HEK293 (cell line): ENCODE data around the gene DNAJC4.

Experiments
- CTCF ChIA-PET: fragments of 350-600 bp; formaldehyde crosslinking; extraction: SDS; loops from one replicate; lab custom pipeline; 2021; ENCODE audit warnings: antibody characterized with exemption; lab: Yijun Ruan, JAX
- POLR2A ChIA-PET: fragments of 300-600 bp; formaldehyde crosslinking; extraction: SDS; loops from one replicate; lab custom pipeline; 2020; ENCODE audit warnings: antibody characterized with exemption, inconsistent platforms; lab: Yijun Ruan, JAX
- H3K27ac ChIP-seq: fragments of 200-500 bp; sonication (Bioruptor generic); 2 replicates; pipeline ENCODE4 v1.5.1; 2014; ENCODE audit warnings: low read depth, low read length, control low read depth, inconsistent platforms; ENCODE audit errors: extremely low read depth
- H3K36me3 ChIP-seq, 2 experiments: fragments of 200-500 bp in 1 of 2; sonication (Bioruptor generic) in 1 of 2; 1 replicate in 1 of 2; 2 replicates in 1 of 2; pipeline ENCODE4 v1.5.1; 2014 to 2017; ENCODE audit warnings: inconsistent platforms in 2 of 2, low read length in 2 of 2; ENCODE audit not compliant: control insufficient read depth in 2 of 2, insufficient read depth in 1 of 2
- H3K4me1 ChIP-seq: fragments of 200-500 bp; sonication (Bioruptor generic); 2 replicates; pipeline ENCODE4 v1.5.1; 2014; ENCODE audit warnings: mild to moderate bottlenecking, low read length, inconsistent platforms; ENCODE audit not compliant: control insufficient read depth, insufficient read depth
- H3K4me3 ChIP-seq: 2 replicates; pipeline ENCODE4 v1.5.1; 2011; ENCODE audit warnings: low read depth, mild to moderate bottlenecking, control low read depth, low read length, moderate library complexity
- H3K9me3 ChIP-seq: fragments of 200-500 bp; sonication (Bioruptor generic); 2 replicates; pipeline ENCODE4 v1.5.1; 2014; ENCODE audit warnings: low read depth, low read length, inconsistent platforms; ENCODE audit not compliant: control insufficient read depth, insufficient read depth
- KLF1 ChIP-seq: fragments of 450-650 bp; formaldehyde crosslinking; IDR thresholded peaks from 2 replicates; pipeline ENCODE4 v1.5.1; 2016; ENCODE audit warnings: missing biosample characterization, missing genetic modification characterization
- KLF10 ChIP-seq: fragments of 450-650 bp; IDR thresholded peaks from 2 replicates; pipeline ENCODE4 v1.5.1; 2018; ENCODE audit warnings: missing biosample characterization, mild to moderate bottlenecking, missing genetic modification characterization
- MZF1 ChIP-seq: fragments of 450-650 bp; formaldehyde crosslinking; IDR thresholded peaks from 2 replicates; pipeline ENCODE4 v1.5.1; 2017; ENCODE audit warnings: missing biosample characterization, missing genetic modification characterization, borderline replicate concordance
- OSR2 ChIP-seq: fragments of 450-650 bp; formaldehyde crosslinking; IDR thresholded peaks from 2 replicates; pipeline ENCODE4 v1.5.1; 2016; ENCODE audit warnings: missing biosample characterization, missing genetic modification characterization
- SP7 ChIP-seq: fragments of 450-650 bp; formaldehyde crosslinking; IDR thresholded peaks from 2 replicates; pipeline ENCODE4 v1.5.1; 2016; ENCODE audit warnings: missing biosample characterization, missing genetic modification characterization
- TSHZ1 ChIP-seq: fragments of 450-650 bp; formaldehyde crosslinking; IDR thresholded peaks from 2 replicates; pipeline ENCODE4 v1.5.1; 2016; ENCODE audit warnings: missing biosample characterization, missing genetic modification characterization, borderline replicate concordance
- WT1 ChIP-seq: fragments of 450-650 bp; formaldehyde crosslinking; IDR thresholded peaks from 2 replicates; pipeline ENCODE4 v1.5.1; 2016; ENCODE audit warnings: missing biosample characterization, missing genetic modification characterization
- ZBTB20 ChIP-seq: fragments of 450-650 bp; formaldehyde crosslinking; IDR thresholded peaks from 2 replicates; pipeline ENCODE4 v1.5.1; 2016; ENCODE audit warnings: missing biosample characterization, missing genetic modification characterization
- ZBTB21 ChIP-seq: fragments of 450-650 bp; formaldehyde crosslinking; IDR thresholded peaks from 2 replicates; pipeline ENCODE4 v1.5.1; 2017; ENCODE audit warnings: missing biosample characterization, missing genetic modification characterization
- ZBTB26 ChIP-seq: fragments of 450-650 bp; formaldehyde crosslinking; optimal IDR thresholded peaks from 2 replicates; pipeline ENCODE3; 2016; ENCODE audit warnings: missing biosample characterization, mild to moderate bottlenecking, missing genetic modification characterization
- ZBTB6 ChIP-seq: fragments of 450-650 bp; formaldehyde crosslinking; IDR thresholded peaks from 2 replicates; pipeline ENCODE4 v1.5.1; 2017; ENCODE audit warnings: missing biosample characterization, missing genetic modification characterization
- ZNF19 ChIP-seq: fragments of 450-650 bp; formaldehyde crosslinking; IDR thresholded peaks from 2 replicates; pipeline ENCODE4; 2016; ENCODE audit warnings: missing biosample characterization, missing genetic modification characterization, low read depth
- ZNF302 ChIP-seq: fragments of 450-650 bp; formaldehyde crosslinking; IDR thresholded peaks from 2 replicates; pipeline ENCODE4 v1.5.1; 2016; ENCODE audit warnings: missing biosample characterization, missing genetic modification characterization, low read depth
- ZNF335 ChIP-seq: fragments of 450-650 bp; formaldehyde crosslinking; conservative IDR thresholded peaks from 2 replicates; pipeline ENCODE4 v1.5.1; 2016; ENCODE audit warnings: missing biosample characterization, missing genetic modification characterization
- ZNF366 ChIP-seq: fragments of 450-650 bp; formaldehyde crosslinking; conservative IDR thresholded peaks from 2 replicates; pipeline ENCODE4 v1.5.1; 2016; ENCODE audit warnings: missing biosample characterization, missing genetic modification characterization
- ZNF394 ChIP-seq: fragments of 450-650 bp; formaldehyde crosslinking; IDR thresholded peaks from 2 replicates; pipeline ENCODE4 v1.5.1; 2016; ENCODE audit warnings: missing biosample characterization, missing genetic modification characterization, mild to moderate bottlenecking, moderate library complexity, borderline replicate concordance
- ZNF404 ChIP-seq: fragments of 450-650 bp; formaldehyde crosslinking; IDR thresholded peaks from 2 replicates; pipeline ENCODE4 v1.5.1; 2017; ENCODE audit warnings: missing biosample characterization, missing genetic modification characterization
- ZNF473 ChIP-seq: fragments of 450-650 bp; formaldehyde crosslinking; IDR thresholded peaks from 2 replicates; pipeline ENCODE4 v1.5.1; 2017; ENCODE audit warnings: missing biosample characterization, missing genetic modification characterization
- ZNF530 ChIP-seq: fragments of 450-650 bp; formaldehyde crosslinking; IDR thresholded peaks from 2 replicates; pipeline ENCODE4 v1.5.1; 2016; ENCODE audit warnings: low read depth, missing biosample characterization, missing genetic modification characterization
- ZNF837 ChIP-seq: fragments of 450-650 bp; formaldehyde crosslinking; IDR thresholded peaks from 2 replicates; pipeline ENCODE4 v1.5.1; 2016; ENCODE audit warnings: missing biosample characterization, missing genetic modification characterization
- TF ChIP-seq, protein P1 (sequence below): fragments of 450-650 bp; formaldehyde crosslinking; IDR thresholded peaks from 2 replicates; pipeline ENCODE4 v1.5.1; 2017; ENCODE audit warnings: missing biosample characterization, missing genetic modification characterization
- TF ChIP-seq, protein P2 (sequence below): fragments of 450-650 bp; formaldehyde crosslinking; IDR thresholded peaks from 2 replicates; pipeline ENCODE4 v1.5.1; 2016; ENCODE audit warnings: missing biosample characterization, missing genetic modification characterization

Gene DNAJC4

DNA sequence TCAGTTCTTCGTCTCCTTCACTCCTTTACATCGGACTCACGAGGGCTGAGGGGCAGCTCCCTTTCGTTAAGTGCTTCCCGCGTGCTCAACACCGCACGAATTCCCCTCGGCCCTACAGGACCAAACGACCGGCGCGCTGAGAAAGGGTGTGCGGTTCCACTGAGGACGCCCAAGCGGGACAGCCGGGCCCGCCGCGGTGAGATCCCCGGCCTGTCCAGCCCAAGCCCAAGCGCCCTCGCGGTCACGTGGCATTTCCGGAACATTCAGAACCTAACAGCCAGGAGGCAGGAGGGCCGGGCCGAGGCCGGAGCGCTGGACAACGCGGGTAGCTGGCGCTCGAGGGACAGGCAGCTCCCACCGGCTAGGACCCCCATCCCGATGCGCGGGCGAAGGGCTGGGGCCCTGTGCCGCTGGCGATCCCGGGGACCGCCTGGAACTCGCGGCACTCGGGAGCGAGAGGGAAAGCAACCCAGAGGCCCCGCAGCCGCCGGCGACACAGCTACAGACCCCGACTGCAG, 45.1 kb upstream of the DNAJC4 start (continued):
- TF ChIP-seq ZBTB20 = peak; percentile 72; the same call in 1 of the 2 replicates
- peak; percentile 63 for TF ChIP-seq WT1 (tag by site-specific recombination)
- no peak for TF ChIP-seq ZNF19 (tag by site-specific recombination)
- TF ChIP-seq ZNF302 (tag by site-specific recombination) = no peak
- TF ChIP-seq, protein P1, sequence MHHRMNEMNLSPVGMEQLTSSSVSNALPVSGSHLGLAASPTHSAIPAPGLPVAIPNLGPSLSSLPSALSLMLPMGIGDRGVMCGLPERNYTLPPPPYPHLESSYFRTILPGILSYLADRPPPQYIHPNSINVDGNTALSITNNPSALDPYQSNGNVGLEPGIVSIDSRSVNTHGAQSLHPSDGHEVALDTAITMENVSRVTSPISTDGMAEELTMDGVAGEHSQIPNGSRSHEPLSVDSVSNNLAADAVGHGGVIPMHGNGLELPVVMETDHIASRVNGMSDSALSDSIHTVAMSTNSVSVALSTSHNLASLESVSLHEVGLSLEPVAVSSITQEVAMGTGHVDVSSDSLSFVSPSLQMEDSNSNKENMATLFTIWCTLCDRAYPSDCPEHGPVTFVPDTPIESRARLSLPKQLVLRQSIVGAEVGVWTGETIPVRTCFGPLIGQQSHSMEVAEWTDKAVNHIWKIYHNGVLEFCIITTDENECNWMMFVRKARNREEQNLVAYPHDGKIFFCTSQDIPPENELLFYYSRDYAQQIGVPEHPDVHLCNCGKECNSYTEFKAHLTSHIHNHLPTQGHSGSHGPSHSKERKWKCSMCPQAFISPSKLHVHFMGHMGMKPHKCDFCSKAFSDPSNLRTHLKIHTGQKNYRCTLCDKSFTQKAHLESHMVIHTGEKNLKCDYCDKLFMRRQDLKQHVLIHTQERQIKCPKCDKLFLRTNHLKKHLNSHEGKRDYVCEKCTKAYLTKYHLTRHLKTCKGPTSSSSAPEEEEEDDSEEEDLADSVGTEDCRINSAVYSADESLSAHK (tag by site-specific recombination) = 0 out of 2 replicates have a peak, but pooled peaks have one; percentile 21
- TF ChIP-seq ZNF335 (tag by site-specific recombination) = peak; percentile 92
- peak; percentile 65 for TF ChIP-seq ZBTB26 (tag by site-specific recombination)
- TF ChIP-seq, protein P2, sequence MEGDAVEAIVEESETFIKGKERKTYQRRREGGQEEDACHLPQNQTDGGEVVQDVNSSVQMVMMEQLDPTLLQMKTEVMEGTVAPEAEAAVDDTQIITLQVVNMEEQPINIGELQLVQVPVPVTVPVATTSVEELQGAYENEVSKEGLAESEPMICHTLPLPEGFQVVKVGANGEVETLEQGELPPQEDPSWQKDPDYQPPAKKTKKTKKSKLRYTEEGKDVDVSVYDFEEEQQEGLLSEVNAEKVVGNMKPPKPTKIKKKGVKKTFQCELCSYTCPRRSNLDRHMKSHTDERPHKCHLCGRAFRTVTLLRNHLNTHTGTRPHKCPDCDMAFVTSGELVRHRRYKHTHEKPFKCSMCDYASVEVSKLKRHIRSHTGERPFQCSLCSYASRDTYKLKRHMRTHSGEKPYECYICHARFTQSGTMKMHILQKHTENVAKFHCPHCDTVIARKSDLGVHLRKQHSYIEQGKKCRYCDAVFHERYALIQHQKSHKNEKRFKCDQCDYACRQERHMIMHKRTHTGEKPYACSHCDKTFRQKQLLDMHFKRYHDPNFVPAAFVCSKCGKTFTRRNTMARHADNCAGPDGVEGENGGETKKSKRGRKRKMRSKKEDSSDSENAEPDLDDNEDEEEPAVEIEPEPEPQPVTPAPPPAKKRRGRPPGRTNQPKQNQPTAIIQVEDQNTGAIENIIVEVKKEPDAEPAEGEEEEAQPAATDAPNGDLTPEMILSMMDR = peak; percentile 64; the same call in 1 of the 2 replicates
- no peak for TF ChIP-seq ZNF837 (tag by site-specific recombination)
- TF ChIP-seq ZNF404 = no peak
- TF ChIP-seq ZNF394 = peak; percentile 85; the same call in 1 of the 2 replicates
- TF ChIP-seq TSHZ1 = no peak
- no peak for TF ChIP-seq ZBTB21
- no peak for TF ChIP-seq MZF1 (tag by site-specific recombination)

GRCh38 chr11:64185693-64186491, 44.5 kb upstream of the DNAJC4 start, which contains the start of gene STIP1:
TSS of gene STIP1 (plus strand) at chr11:64186171. CDS start at chr11:64186262, 91 bp downstream.
- Histone ChIP-seq H3K4me3 (peak within 1 kb of the TSS; percentile 75), H3K9me3 (no peaks in the 10 kb centered on the region), H3K36me3 (peaks cover 4 to 23% of the 10 kb centered on the region in 2 experiments; a peak in 2 of 3 replicates), H3K4me1 (peaks cover 3% of the 10 kb centered on the region; the same call in 1 of the 2 replicates), H3K27ac (peak within 1 kb of the TSS; percentile 82)
- CTCF ChIA-PET = interaction anchor here (0.6 to 4.0 kb wide), 7 partner anchors 16 to 325 kb away, joined by 3 to 31 read pairs (median 3); partner anchors contain the start of gene FERMT3
- POLR2A ChIA-PET = interaction anchor here (0.5 to 3.0 kb wide), 33 partner anchors 11 to 1612 kb away, joined by 3 to 32 read pairs (median 5); partner anchors contain the start of genes BAD, COX8A, EEF1G and ESRRA
- TF ChIP-seq OSR2 = peak; percentile 83
- TF ChIP-seq SP7 = 0 out of 2 replicates have a peak, but pooled peaks have one; percentile 2
- TF ChIP-seq ZNF530 (tag by site-specific recombination) = no peak
- TF ChIP-seq ZNF19 (tag by site-specific recombination) = no peak
- peak; percentile 13; the same call in 1 of the 2 replicates for TF ChIP-seq ZBTB6
- TF ChIP-seq, protein P2 = peak; percentile 65
- TF ChIP-seq KLF10 (tag by site-specific recombination) = 0 out of 2 replicates have a peak, but pooled peaks have one; percentile 5
- no peak for TF ChIP-seq ZNF473 (tag by site-specific recombination)
- TF ChIP-seq KLF1 (tag by site-specific recombination) = peak; percentile 64; the same call in 1 of the 2 replicates
- peak; percentile 62 for TF ChIP-seq ZNF366
